A673 (cell line): ENCODE data around the gene BAIAP3. TPM values are rescaled to one million over a fixed set of nuclear protein-coding genes. Genes with fewer than 3 reads are reported as not detected.
A peak's percentile ranks its signal among the peaks of the same experiment; 100 is the strongest.

Experiments used
- BruUV-seq: library from RNA; stranded (reverse); fragments of 400-500 nt; replicated peaks from 2 replicates; lab custom pipeline; 2021; lab: Mats Ljungman, UMichigan
- CTCF ChIA-PET: fragments of 300-600 bp; sonication (Branson Sonifier 250); formaldehyde crosslinking; loops from one replicate; lab custom pipeline; 2022; ENCODE audit warnings: antibody characterized with exemption; lab: Charles Lee
- POLR2A ChIA-PET: fragments of 300-600 bp; sonication (Branson Sonifier 250); formaldehyde crosslinking; loops from one replicate; lab custom pipeline; 2022; ENCODE audit warnings: antibody characterized with exemption; ENCODE audit not compliant: low non-redundant PET; lab: Charles Lee
- DNase-seq: peaks from one replicate; pipeline ENCODE4 v3.0.0-alpha.2; 2015; ENCODE audit warnings: low spot score
- H3K27ac ChIP-seq: fragments of 200-600 bp; sonication (generic); 2 replicates; pipeline ENCODE4 v1.5.1; 2016; ENCODE audit warnings: mixed run types, low read depth, mild to moderate bottlenecking, mixed read lengths, antibody characterized with exemption, low read length; ENCODE audit not compliant: poor library complexity, severe bottlenecking
- H3K27me3 ChIP-seq: fragments of 200-600 bp; sonication (generic); replicated peaks from 2 replicates; pipeline ENCODE4 v1.6.1; 2017; ENCODE audit warnings: mixed run types, low read depth, mild to moderate bottlenecking, mixed read lengths, antibody characterized with exemption, low read length; ENCODE audit not compliant: insufficient read depth, poor library complexity
- H3K36me3 ChIP-seq: fragments of 200-600 bp; sonication (generic); 2 replicates; pipeline ENCODE4 v1.6.1; 2016; ENCODE audit warnings: mixed run types, mild to moderate bottlenecking, mixed read lengths, antibody characterized with exemption, low read length; ENCODE audit not compliant: insufficient read depth, poor library complexity, severe bottlenecking
- H3K4me1 ChIP-seq: fragments of 200-600 bp; sonication (generic); 2 replicates; pipeline ENCODE4 v1.6.1; 2017; ENCODE audit warnings: mixed run types, mild to moderate bottlenecking, mixed read lengths, antibody characterized with exemption, low read length; ENCODE audit not compliant: insufficient read depth, poor library complexity, severe bottlenecking
- H3K4me3 ChIP-seq: fragments of 200-600 bp; sonication (generic); 2 replicates; pipeline ENCODE4 v1.5.1; 2016; ENCODE audit warnings: low read depth, mixed run types, mild to moderate bottlenecking, mixed read lengths, low read length; ENCODE audit not compliant: poor library complexity, severe bottlenecking
- H3K9me3 ChIP-seq: fragments of 200-600 bp; sonication (generic); 2 replicates; pipeline ENCODE4 v1.6.1; 2016; ENCODE audit warnings: mixed run types, low read depth, mild to moderate bottlenecking, mixed read lengths, antibody characterized with exemption, low read length; ENCODE audit not compliant: poor library complexity, severe bottlenecking
- CTCF ChIP-seq: fragments of 300-800, 200-600 bp; sonication (generic); conservative IDR thresholded peaks from 2 replicates; pipeline ENCODE4 v1.5.1; 2017; ENCODE audit warnings: low read depth, mild to moderate bottlenecking, antibody characterized with exemption, low read length, moderate library complexity, mixed read lengths
- EZH2 ChIP-seq: fragments of 200-600 bp; sonication (generic); IDR thresholded peaks from 2 replicates; pipeline ENCODE4 v1.6.1; 2017; ENCODE audit warnings: borderline replicate concordance, low read depth, mild to moderate bottlenecking, mixed read lengths, antibody characterized with exemption, low read length; ENCODE audit not compliant: poor library complexity, severe bottlenecking
- intact Hi-C: fragments of 100-400 bp; cut with micrococcal nuclease; formaldehyde crosslinking; loops from one replicate; pipeline ENCODE4 v1.10.0; 2022; ENCODE audit not compliant: unreplicated experiment
- total RNA-seq: library from RNA; stranded (reverse); gene quantifications from 2 replicates; pipeline ENCODE4 v1.2.3, GENCODE V29; 2021

BAIAP3 gene
- total RNA-seq, 1 experiment from 2014 or later: 2.0 TPM

DNA sequence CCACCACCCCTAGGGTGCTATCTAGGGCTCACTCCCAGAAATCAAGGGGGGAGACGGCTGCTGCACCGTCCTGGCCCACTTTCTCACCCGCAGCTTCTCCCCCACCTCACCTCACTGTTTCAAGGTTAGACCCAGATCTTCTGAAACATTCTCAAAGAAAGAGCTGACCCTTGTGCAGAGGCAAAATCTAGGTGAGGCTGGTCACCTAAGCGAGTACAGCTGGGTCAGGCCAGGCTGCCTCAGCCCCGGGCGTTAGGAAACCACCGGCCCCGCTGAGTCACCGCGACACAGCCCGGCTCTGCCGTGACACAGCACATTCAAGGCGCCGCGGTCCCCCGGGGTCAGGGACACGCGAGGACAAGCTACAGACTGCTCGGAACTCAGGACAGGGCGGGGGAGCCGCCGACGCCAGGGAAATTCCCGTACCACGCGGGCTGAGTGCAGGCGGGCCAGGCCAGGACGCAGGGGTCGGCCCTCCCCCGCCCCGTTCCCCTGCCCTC lies 45.4 kb downstream of the BAIAP3 start:
- no peak for TF ChIP-seq CTCF
- no peak for TF ChIP-seq EZH2
- intact Hi-C loops: no loop called here
- H3K4me3 ChIP-seq: peak overlapping the region; percentile 90
- H3K9me3 ChIP-seq: no peaks in the 10 kb centered on the region
- peak overlapping the region; percentile 97 for H3K27ac ChIP-seq
- peak; percentile 54 for DNase-seq
- H3K36me3 ChIP-seq: peaks cover 10% of the 10 kb centered on the region
- ChIA-PET CTCF (no interaction called here), POLR2A (interaction anchor here (0.7 kb wide), 1 partner anchor 22 kb away, joined by 3 read pairs; no protein-coding TSS in a partner anchor)
- H3K27me3 ChIP-seq: no peaks in the 10 kb centered on the region
- H3K4me1 ChIP-seq: peaks cover 16% of the 10 kb centered on the region
- no TSS peak for BruUV-seq

GRCh38 chr16:1379304-1380076 lies 46.0 kb downstream of the BAIAP3 start:
- CTCF ChIA-PET: interaction anchor here (0.6 to 0.9 kb wide), 3 partner anchors 14 to 298 kb away, joined by 4 to 6 read pairs (median 4); no protein-coding TSS in a partner anchor
- H3K36me3 ChIP-seq: peaks cover 7% of the 10 kb centered on the region
- DNase-seq: peak; percentile 75
- POLR2A ChIA-PET: interaction anchor here (0.7 kb wide), 1 partner anchor 22 kb away, joined by 3 read pairs; no protein-coding TSS in a partner anchor
- intact Hi-C loops: no loop called here
- no TSS peak for BruUV-seq
- H3K27me3 ChIP-seq: no peaks in the 10 kb centered on the region
- H3K4me3 ChIP-seq: peak overlapping the region; percentile 90
- H3K4me1 ChIP-seq: peaks cover 16% of the 10 kb centered on the region
- peak; percentile 21; the same call in 1 of the 2 replicates for TF ChIP-seq CTCF
- TF ChIP-seq EZH2: no peak
- H3K27ac ChIP-seq: peak overlapping the region; percentile 97
- no peaks in the 10 kb centered on the region for H3K9me3 ChIP-seq

DNA sequence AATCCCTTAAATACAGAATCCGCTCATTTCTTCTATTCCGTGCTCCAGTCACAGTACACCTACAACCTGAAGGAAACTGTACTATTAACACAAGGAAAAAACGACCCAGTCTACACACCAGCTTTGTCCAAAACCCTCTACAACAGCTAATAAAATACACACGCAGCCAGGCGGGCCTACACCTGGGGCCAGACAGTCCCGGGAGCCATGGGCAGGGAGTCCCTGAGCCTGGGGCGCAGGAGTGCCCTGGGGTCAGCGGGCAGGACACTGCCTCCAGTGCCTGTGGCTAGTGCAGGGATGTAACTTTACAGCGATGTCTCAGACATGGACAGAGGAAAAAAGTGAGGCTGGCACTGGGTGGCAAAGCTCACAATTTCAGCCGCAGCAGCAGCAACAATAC lies 46.8 kb downstream of the BAIAP3 start:
- Histone ChIP-seq H3K4me1 (peaks cover 16% of the 10 kb centered on the region), H3K4me3 (peak overlapping the region; percentile 90), H3K27ac (no peak overlapping the region), H3K9me3 (no peaks in the 10 kb centered on the region), H3K36me3 (peaks cover 3% of the 10 kb centered on the region), H3K27me3 (no peaks in the 10 kb centered on the region)
- no peak for DNase-seq
- intact Hi-C loops: no loop called here
- TF ChIP-seq CTCF: no peak
- TF ChIP-seq EZH2: no peak
- ChIA-PET POLR2A (no interaction called here), CTCF (interaction anchor here (0.6 to 0.9 kb wide), 4 partner anchors 14 to 609 kb away, joined by 3 to 6 read pairs (median 4); no protein-coding TSS in a partner anchor)
- no TSS peak for BruUV-seq
